Occipital lobe (tissue), 2 donors: ENCODE results near the gene BTBD2. TPM values are rescaled to one million over a fixed set of nuclear protein-coding genes. Genes with fewer than 3 reads are reported as not detected.
"Not testable (repeated sequence)": the region's sequence is repeated elsewhere in the genome, so short reads cannot be mapped to it uniquely, and the experiment has no call there.

ENCODE experiments used
- DNase-seq: peaks from one replicate; lab custom pipeline; 2025; lab: John Stamatoyannopoulos, UW
- total RNA-seq: library from RNA; depleted of rRNA; stranded (reverse); fragments of >200 nt; gene quantifications from one replicate; pipeline ENCODE4 v1.2.3, GENCODE V29; 2014

The BTBD2 gene
- total RNA-seq, 1 donor from 2014 or later = 49.1 TPM

GRCh38 chr19:2040647-2041432 is 25.3 kb upstream of the BTBD2 start:
- DNase-seq = no peak

GRCh38 chr19:2039959-2040646 is 24.6 kb upstream of the BTBD2 start:
- DNase-seq = no peak

- no peak for DNase-seq
Measured at GRCh38 chr19:2039089-2039958, 23.8 kb upstream of the BTBD2 start.

- DNase-seq = no peak
Measured at GRCh38 chr19:2038284-2039088, 23.0 kb upstream of the BTBD2 start.

- DNase-seq = no peak
Measured at GRCh38 chr19:2037651-2038255, 22.2 kb upstream of the BTBD2 start.

GRCh38 chr19:2036424-2036823 is 20.9 kb upstream of the BTBD2 start:
- DNase-seq = no peak

GRCh38 chr19:2035590-2035991 is 20.1 kb upstream of the BTBD2 start:
- DNase-seq = no peak

GRCh38 chr19:2034729-2035589 is 19.4 kb upstream of the BTBD2 start:
- no peak for DNase-seq

GRCh38 chr19:2034253-2034652 is 18.7 kb upstream of the BTBD2 start:
- not testable (repeated sequence) for DNase-seq

- no peak for DNase-seq
Measured at GRCh38 chr19:2033825-2034159, 18.3 kb upstream of the BTBD2 start.

- DNase-seq = no peak
Measured at GRCh38 chr19:2033115-2033824, 17.8 kb upstream of the BTBD2 start.

GRCh38 chr19:2032296-2032941 is 16.9 kb upstream of the BTBD2 start:
- DNase-seq = peak; percentile 95

- no peak for DNase-seq
Measured at GRCh38 chr19:2027361-2027760, 11.8 kb upstream of the BTBD2 start.

GRCh38 chr19:2026770-2027169 is 11.3 kb upstream of the BTBD2 start:
- no peak for DNase-seq

- no peak for DNase-seq
Measured at GRCh38 chr19:2022289-2022688, 6.8 kb upstream of the BTBD2 start.

GRCh38 chr19:2021453-2022140 is 6.1 kb upstream of the BTBD2 start:
- DNase-seq = no peak

- DNase-seq = no peak
Measured at GRCh38 chr19:2018752-2019151, 3.2 kb upstream of the BTBD2 start.
